NCI-H2081 (cell line): ENCODE measurements around the gene ZNF239.
"Not testable (repeated sequence)": the region's sequence is repeated elsewhere in the genome, so short reads cannot be mapped to it uniquely, and the experiment has no call there.

ENCODE experiments used
- DNase-seq, 2 experiments: peaks; one replicate each; lab custom pipeline; 2025; lab: John Stamatoyannopoulos, UW

Gene ZNF239

DNA sequence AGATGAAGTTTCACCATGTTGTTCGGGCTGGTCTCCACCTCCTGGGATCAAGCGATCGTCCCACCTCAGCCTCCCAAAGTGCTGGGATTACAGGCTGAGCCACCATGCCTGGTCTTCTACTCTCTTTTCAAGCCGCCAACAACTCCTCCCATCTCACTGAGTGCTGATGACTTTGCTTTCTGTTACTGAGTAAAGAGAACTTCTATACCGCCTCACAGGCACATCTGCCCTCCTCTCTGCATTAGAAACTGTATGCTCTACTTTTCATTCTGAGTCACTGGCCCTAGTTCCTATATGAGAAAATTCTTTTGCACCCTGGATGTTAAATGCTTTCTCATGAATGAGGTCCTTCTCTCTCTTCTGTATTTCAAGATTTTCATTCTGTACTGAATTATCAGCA is 2.2 kb upstream of the ZNF239 start:
- DNase-seq: no peak

DNA sequence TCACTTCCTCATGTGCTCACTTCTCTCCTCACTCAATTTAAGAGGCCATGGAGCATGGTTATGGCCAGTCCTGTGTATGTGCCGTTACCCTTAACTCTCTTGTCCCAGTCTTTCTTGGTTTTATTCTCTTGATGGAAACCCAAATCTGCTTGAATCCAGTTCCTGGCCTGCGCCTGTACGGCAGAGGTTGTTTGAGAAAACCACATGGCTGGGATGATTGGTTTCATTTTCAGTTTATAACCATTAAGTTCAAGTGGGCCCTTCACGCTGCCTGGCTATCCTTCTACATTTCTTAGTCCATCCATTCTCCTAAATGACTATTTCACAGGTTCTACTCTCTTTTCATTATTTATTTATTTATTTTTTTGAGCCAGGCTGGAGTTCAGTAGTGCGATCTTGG is 1.6 kb upstream of the ZNF239 start:
- no peak for DNase-seq

DNA sequence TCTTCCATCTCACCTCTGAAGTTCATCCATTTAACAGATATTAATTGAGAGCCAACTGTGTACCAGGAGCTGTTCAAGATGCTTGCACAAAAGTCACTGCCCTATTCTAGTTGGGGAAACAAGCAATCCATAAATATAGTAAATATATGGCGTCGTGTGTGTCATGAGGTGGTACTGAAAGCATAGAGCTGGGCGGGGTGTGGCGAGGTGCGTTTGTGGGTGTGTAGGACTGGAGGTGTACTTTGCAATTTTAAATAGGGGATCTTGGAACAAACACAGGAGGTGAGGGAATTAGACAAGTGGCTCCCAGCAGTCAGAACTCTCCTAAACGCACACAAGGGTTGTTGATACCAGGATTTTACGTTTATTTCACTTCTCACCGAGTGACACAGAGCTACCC is 490 bp upstream of the ZNF239 start:
- no peak for DNase-seq

DNA sequence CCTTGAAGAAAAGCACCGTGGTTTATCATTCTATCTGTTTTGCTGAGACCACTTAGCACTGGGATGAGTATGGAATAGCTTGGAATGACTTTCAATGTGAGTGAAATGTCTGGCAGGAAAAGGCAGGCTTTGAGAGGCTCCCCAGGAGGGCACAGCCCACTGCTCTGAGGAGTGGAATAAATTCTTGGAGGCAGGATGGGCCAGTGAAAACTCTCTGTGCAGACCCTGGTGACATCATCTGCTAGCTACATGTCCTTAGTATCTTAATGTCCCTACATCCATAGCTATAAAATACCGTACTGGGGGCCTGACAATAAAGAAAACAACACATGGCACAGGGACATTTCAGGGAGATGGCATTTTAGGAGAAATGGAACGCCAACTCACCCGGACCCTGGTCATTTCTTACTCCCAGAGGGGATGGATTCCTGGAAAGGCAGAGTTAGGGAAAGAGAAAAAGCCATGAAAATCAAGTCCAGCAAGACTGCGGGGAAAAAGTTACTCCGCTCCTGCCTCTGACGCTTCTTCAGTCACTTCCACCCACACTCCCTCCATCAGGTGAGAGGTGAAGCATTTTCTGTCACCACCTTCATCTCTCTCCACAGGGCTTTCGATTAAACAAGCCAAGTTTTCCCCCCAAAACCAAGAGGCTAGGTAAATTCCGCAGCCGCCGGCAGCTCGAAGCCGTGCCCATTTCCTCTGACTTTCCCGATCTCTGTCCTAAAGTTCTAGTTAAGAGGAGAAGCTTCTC is 991 bp downstream of the ZNF239 start:
- no peak for DNase-seq

DNA sequence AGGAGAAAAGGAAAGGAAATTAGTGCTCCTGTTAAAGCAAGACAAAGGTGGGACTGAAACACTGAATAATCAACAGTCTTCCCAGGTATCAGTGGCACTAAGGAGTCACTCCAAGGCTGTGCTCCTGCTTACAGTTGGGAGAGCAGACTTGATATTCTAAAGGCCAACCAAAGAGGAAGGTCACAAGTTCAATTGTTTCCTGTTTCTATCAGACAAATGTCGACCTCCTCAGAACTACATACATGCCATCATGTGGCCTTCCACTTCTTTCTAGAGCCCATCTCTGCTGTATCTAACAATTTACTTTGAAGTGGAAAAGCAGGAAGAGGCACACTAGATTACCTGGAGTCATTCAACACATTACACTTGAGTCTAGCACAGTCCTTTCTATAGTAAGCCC is 3.4 kb downstream of the ZNF239 start:
- DNase-seq: no peak

DNA sequence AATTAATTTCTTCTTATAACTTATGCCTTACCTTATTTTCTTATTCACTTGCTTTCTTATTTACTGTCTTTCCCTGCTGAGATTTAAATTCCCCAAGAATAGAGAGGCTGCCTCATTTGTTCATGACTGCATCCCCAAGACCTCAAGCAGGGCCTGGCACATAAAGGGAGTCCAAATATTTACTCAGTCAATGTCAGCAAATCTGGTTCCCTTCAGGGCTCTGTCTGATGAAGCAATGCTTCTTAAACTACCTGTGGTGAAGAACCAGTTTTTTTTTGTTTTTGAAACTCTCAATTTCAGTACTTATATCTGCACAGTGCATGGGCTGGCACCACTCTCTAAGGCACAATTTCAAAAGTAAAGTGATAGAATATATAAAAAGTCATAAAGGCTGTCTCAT is 4.7 kb downstream of the ZNF239 start:
- DNase-seq: no peak

DNA sequence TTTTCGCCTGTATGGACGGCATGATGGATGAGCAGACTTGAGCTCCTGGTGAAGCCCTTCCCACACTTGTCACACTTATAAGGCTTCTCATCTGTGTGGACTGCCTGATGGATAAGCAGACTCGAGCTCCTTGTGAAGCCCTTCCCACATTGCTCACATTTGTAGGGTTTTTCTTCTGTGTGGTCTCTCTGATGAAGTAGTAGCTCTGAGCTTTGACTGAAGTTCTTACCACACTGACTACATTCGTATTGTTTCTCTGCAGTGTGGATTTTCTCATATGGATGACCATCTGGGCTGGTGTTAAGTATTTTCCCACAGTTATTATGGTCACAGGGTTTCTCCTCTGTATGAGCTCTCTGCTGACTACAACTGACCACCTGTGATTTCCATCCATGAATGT is 17.2 kb downstream of the ZNF239 start:
- no peak for DNase-seq

DNA sequence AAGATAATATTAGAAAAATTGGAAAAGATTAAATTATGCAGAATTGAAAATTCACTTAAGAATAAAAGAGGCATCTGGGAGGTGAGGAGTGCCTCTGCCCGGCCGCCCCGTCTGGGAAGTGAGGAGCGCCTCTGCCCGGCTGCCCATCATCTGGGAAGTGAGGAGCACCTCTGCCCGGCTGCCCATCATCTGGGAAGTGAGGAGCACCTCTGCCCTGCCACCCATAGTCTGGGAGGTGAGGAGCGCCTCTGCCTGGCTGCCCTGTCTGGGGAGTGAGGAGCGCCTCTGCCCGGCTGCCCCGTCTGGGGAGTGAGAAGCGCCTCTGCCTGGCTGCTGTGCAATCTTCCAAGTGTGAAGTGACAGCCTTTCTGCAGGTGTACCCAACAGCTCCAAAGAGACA is 30.7 kb downstream of the ZNF239 start:
- not testable (repeated sequence) for DNase-seq

DNA sequence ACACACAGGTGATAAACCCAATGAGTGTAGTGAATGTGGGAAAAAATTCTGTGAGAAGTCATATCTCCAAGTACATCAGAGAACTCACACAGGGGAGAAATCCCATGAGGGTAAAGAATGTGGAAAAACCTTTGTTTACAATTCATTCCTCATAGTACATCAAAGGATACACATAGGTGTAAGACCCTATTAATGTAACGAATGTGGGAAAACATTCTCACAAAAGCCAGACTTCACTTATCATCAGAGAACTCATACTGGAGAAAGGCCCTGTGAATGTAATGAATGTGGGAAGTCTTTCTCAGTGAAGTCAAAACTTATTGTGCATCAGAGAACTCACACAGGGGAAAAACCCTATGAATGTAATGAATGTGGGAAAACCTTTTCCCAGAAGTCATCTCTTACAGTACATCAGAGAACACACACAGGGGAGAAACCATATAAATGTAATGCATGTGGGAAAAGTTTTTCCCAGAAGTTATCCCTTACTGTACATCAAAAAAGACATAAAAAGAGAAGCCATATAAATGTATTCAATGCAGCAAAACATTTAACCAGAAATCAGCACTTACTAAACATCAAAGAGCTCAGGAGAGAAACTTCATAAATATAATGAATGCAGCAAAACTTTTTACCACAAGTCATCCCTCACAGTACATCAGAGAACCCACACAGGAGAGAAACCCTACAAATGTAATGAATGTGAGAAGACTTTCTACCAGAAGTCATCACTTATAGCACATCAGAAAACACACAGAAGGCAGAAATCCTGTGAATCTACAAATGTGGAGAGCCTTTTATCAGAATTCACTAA is 49.8 kb downstream of the ZNF239 start:
- no peak for DNase-seq
